ENCODE data around the gene ZNF688.

- no peak for TF ChIP-seq CTCF (IDR thresholded peaks at IDR 0.05)
- no peak for TF ChIP-seq POLR2A (IDR thresholded peaks at IDR 0.05)
Observed at GRCh38 chr16:30569746-30570635, 1.5 kb downstream of the ZNF688 start.
